ENCODE data around the gene HNRNPD.
A peak's percentile ranks its signal among the peaks of the same experiment; 100 is the strongest.
"Not testable (repeated sequence)": the region's sequence is repeated elsewhere in the genome, so short reads cannot be mapped to it uniquely, and the experiment has no call there.

The HNRNPD gene

GRCh38 chr4:82346126-82346525 lies 27.7 kb downstream of the HNRNPD start:
- no peak for DNase-seq (ENCODE audit: low read depth)
- no peak overlapping the region for H3K4me3 ChIP-seq (replicated peaks; ENCODE audit: low read depth, low read length)
- no peak for TF ChIP-seq CTCF (IDR thresholded peaks at IDR 0.05; ENCODE audit: low read length, missing control alignments)

GRCh38 chr4:82335043-82335442 lies 38.7 kb downstream of the HNRNPD start:
- no peak for DNase-seq (ENCODE audit: low read depth)
- H3K4me3 ChIP-seq (replicated peaks; ENCODE audit: low read depth, low read length): no peak overlapping the region
- no peak for TF ChIP-seq CTCF (IDR thresholded peaks at IDR 0.05; ENCODE audit: low read length, missing control alignments)

- DNase-seq (ENCODE audit: low read depth); H3K4me3 ChIP-seq (replicated peaks; ENCODE audit: low read depth, low read length): not testable (repeated sequence)
Observed at GRCh38 chr4:82333641-82334040, 40.1 kb downstream of the HNRNPD start.

- H3K4me3 ChIP-seq (replicated peaks; ENCODE audit: low read depth, low read length): no peak overlapping the region
- DNase-seq (ENCODE audit: low read depth): no peak
- no peak for TF ChIP-seq CTCF (IDR thresholded peaks at IDR 0.05; ENCODE audit: low read length, missing control alignments)
Observed at GRCh38 chr4:82331814-82332213, 42.0 kb downstream of the HNRNPD start.

GRCh38 chr4:82320351-82320750 lies 53.4 kb downstream of the HNRNPD start:
- DNase-seq (ENCODE audit: low read depth): peak; percentile 1
- no peak overlapping the region for H3K4me3 ChIP-seq (replicated peaks; ENCODE audit: low read depth, low read length)
- TF ChIP-seq CTCF (IDR thresholded peaks at IDR 0.05; ENCODE audit: low read length, missing control alignments): no peak

- H3K4me3 ChIP-seq (replicated peaks; ENCODE audit: low read depth, low read length); DNase-seq (ENCODE audit: low read depth): not testable (repeated sequence)
Observed at GRCh38 chr4:82303063-82303462, 70.7 kb downstream of the HNRNPD start.
